Measurements from ENCODE around the gene HIF1A.
"Not testable (repeated sequence)": the region's sequence is repeated elsewhere in the genome, so short reads cannot be mapped to it uniquely, and the experiment has no call there.

Gene HIF1A

DNA sequence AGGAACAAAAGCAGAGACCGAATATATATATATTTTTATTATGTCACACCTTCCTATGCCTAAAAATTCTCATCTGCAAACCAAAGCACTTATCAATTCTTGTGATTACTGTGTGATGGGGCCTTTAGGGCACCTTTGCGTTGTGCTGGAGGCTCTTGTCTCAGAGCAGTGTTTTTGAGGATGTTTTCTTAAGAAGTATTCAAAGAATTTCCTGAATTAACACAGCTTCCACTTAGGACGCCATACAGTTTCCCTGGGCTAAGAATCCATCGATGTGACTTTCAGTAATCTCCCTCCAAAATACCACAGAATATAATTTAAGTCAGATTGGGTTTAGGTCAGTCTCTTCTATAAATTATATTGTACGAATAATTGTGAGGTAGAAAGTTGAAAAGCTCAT is 22.0 kb upstream of the HIF1A start:
- no peak for DNase-seq (ENCODE audit: low read depth, low spot score)

DNA sequence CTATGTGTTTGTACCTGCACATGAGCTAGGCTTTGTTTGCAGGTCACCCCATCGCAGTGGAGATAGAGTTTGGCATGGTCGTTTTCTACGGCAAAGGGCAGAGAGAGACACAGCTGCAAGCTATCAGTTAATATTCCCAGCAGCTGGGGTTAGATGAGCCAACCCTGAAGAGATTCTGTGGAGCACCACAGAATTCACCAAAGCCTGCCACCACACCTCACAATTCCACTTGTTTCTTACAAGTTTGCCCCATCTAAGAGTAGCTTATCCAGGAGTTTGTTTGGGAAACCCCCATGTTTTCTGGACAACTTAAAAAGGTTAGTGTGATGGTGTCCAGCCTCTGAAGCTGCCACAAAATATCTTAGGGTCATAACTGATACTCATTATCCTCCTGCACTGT is 20.0 kb upstream of the HIF1A start:
- no peak for DNase-seq (ENCODE audit: low read depth, low spot score)

DNA sequence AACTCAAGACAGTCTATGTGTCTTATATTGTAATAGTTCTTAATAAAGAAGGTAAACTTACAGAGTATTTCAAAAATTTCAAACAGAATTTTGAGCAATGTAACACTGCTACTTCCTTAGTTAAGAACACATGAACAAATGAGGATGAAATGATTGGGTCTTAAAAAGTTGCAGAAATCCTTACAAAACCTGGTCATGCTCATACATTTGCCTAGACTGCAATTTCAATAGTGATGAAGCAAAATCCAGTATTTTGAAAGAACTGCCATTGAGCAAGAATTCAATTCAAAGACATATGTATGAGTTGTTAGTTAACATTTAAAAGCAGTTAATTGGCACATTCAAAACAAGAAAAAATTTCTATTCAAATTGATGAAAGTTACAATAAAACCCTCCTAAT is 17.8 kb upstream of the HIF1A start:
- no peak for DNase-seq (ENCODE audit: low read depth, low spot score)

- DNase-seq (ENCODE audit: low read depth, low spot score) = peak; percentile 79
These were observed 16.3 kb upstream of the HIF1A start for GRCh38 chr14:61678975-61679374.

- no peak for DNase-seq (ENCODE audit: low read depth, low spot score)
These were observed 13.9 kb upstream of the HIF1A start for GRCh38 chr14:61681413-61681812.

- DNase-seq (ENCODE audit: low read depth, low spot score) = no peak
These were observed 12.2 kb upstream of the HIF1A start for GRCh38 chr14:61683108-61683507.

DNA sequence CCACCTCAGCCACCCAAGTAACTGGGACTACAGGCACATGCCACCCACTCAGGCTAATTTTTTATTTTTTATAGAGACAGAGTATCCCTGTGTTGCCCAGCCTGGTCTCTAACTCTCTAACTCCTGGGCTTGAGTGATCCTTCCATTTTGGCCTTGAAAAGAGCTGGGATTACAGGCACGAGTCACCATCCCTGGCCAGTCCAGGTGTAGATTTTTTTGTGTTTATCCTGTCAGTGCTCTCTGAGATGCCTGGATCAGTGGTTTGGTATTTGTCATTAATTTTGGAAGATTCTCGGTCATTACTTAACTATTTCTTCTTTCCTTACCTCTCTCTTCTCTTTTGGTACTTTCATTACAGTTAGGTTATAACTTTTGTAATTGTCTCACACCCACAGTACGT is 5.3 kb upstream of the HIF1A start:
- no peak for DNase-seq (ENCODE audit: low read depth, low spot score)

DNA sequence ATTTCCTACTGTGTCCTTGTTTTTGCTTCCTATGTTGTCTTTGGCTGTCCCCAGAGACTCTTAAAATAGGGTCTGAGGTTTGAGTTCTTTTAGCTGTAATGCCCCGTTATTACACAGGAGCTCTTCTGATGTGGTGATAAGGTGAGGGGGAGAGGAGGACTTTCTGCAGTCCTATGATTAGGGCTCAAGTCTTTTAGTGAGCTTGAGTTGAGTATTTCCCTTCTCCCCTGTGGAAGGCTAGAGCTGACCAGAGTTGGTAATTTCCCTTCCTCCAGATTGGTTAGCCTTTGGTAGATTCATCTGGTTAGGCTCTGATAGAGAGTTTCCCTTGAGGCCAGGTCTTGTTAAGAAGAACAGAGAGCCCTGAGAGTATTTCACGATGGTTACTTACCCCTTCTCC is 4.3 kb upstream of the HIF1A start:
- DNase-seq (ENCODE audit: low read depth, low spot score) = no peak

GRCh38 chr14:61691495-61691894 is 3.8 kb upstream of the HIF1A start:
- no peak for DNase-seq (ENCODE audit: low read depth, low spot score)

- no peak for DNase-seq (ENCODE audit: low read depth, low spot score)
These were observed 1.3 kb upstream of the HIF1A start for GRCh38 chr14:61694039-61694438.

DNA sequence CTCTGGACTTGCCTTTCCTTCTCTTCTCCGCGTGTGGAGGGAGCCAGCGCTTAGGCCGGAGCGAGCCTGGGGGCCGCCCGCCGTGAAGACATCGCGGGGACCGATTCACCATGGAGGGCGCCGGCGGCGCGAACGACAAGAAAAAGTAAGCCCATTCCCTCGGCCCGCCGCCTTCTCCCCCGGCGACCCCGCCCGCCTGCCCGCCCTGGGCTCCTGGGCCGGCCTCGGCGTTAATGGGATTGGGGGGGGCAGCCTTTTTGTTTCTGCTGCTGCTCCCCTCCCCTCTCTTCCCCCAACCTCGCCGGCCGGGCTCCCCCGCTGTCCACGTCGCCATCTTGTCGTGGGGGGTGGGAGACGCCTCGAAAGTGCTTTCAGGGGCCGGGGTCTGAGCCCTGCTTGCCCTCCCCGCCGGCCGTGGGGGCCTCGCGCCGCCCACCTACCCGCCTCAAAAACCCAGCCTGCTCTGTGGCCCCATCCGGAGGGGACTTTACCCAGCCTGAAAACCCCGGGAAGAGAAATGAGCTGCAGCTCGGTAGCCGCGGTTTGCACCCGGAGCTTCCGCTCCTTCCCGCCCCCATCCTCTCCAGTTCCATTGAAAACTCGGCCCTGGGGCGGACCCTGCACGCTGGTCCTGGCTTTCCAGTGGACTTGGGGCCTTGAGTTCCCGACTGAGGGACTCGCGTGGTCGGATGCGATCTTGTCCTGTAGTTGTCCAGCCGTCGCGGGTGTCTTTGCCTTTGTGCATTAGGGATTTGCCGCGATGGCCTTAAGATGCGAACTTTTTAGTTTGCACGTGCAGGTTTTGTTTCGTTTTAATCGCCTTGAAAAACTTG is 598 bp downstream of the HIF1A start:
- peak; percentile 71 for DNase-seq (ENCODE audit: low read depth, low spot score)

GRCh38 chr14:61696753-61697318 is 1.5 kb downstream of the HIF1A start:
- no peak for DNase-seq (ENCODE audit: low read depth, low spot score)

- no peak for DNase-seq (ENCODE audit: low read depth, low spot score)
These were observed 3.1 kb downstream of the HIF1A start for GRCh38 chr14:61698206-61698980.

DNA sequence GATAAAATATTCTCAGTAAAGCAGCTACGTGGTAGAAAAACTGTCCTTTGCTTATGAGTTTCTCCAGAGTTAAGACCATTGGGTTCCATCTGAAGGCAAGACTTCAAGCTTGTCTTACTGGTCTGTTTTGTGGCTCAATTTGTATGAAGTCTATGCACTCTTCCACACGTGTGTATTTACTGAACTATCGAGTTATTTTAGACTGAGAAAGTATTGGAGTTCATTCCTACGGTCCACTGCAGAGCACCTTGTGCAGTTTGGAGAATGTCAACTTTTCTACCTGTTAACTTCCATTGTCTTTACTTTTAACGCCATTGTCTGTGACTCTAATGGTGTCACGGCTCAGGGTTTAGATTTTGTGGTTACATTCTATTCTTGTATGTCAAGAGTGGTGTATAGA is 3.7 kb downstream of the HIF1A start:
- DNase-seq (ENCODE audit: low read depth, low spot score) = no peak

DNA sequence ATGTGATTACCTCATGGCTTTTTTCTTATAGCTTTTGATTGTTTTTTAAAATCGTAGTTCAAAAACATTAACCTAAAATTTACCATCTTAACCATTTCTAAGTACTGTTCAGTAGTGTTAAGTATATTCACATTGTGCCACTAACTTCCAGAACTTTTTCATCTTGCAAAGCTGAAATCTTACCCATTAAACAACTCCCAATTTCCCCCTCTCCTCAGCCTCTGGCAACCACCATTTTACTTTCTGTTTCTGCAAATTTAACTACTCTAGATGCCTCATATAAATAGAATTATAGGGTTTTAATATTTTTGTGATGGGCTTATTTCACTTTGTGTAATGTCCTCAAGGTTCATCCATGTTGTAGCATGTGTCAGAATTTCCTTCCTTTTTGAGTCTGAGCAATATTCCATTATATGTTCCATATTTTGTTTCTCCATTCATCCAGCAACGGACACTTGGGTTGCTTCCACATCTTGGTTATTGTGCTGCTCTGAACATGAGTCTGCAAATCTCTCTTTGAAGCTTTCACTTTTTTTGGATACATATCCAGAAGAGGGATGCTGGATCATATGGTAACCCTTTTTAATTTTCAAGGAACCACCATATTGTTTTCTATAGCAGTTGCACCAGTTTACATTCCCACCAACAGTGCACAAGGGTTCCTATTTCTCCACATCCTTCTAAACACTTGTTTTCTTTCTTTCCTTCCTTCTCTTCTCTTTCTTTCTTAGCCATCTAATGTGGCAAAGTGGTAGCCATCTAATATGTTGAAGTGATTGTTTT is 5.0 kb downstream of the HIF1A start:
- DNase-seq (ENCODE audit: low read depth, low spot score) = no peak

DNA sequence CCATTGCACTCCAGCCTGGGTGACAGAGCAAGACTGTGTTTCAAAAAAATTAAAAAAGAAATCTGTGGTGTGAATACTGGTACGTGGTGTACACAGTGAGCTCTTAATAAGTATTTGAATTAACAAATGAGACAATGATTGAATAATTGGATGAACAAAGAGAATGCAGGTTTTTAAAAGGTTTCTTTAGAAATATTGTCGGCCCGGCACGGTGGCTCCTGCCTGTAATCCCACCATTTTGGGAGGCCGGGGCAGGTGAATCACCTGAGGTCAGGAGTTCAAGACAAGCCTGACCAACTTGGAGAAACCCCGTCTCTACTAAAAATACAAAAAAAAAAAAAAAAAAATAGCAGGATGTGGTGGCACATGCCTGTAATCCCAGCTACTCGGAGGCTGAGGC is 6.6 kb downstream of the HIF1A start:
- DNase-seq (ENCODE audit: low read depth, low spot score) = no peak

DNA sequence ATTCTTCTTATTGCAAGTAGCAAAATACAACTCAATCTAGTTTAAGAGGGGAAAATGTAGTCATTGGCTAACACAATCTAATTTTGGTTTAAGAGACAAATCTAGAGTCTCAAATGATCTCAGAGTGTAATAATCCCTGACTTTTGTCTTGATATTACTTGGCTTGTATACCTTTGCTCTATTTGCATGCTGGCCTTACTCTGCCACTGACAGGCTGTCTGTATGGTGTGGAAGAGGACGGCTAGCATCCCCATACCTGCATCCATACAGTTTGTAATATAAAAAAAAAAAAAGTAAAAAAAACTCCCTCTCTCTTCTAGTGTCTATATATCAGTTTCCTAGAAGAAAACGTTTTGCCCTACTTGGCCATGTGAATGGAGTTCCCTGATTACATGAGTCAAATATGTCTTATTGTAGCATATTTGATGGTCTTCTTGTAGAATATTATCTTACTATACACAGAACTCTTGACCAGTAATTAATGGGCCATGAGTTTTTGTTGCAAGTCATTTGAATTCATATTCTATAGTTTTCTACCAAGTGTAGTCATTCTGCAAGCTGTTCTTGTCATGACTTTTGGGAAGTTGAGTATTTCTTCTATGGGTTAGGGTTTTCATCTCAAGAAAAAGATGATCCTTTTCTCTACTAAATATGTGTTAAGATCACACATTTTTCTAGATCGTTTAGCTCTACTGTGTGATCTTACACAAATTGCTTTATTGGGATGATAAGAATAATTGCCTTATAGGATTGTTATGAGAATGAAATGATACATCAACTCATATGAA is 8.2 kb downstream of the HIF1A start:
- DNase-seq (ENCODE audit: low read depth, low spot score) = no peak

DNA sequence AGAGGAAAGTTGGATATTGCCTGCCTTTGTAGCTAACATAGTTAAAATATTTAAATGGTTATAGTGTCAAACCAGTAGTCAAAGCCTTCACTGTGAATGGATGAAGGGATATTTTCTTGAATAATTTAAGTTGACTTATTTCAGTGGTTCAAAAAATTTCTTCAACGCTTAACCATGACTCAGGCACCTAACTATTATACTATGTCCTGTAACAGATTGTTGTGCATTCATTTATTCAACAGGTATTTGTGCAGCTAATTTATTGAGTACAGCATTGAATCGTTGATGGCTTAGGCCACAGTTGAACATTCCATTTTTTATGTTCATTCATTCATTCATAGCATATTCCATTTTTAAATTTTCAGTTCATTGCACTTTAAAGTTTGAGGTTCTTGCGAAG is 9.2 kb downstream of the HIF1A start:
- DNase-seq (ENCODE audit: low read depth, low spot score) = peak; percentile 39

- no peak for DNase-seq (ENCODE audit: low read depth, low spot score)
These were observed 9.7 kb downstream of the HIF1A start for GRCh38 chr14:61705017-61705416.

DNA sequence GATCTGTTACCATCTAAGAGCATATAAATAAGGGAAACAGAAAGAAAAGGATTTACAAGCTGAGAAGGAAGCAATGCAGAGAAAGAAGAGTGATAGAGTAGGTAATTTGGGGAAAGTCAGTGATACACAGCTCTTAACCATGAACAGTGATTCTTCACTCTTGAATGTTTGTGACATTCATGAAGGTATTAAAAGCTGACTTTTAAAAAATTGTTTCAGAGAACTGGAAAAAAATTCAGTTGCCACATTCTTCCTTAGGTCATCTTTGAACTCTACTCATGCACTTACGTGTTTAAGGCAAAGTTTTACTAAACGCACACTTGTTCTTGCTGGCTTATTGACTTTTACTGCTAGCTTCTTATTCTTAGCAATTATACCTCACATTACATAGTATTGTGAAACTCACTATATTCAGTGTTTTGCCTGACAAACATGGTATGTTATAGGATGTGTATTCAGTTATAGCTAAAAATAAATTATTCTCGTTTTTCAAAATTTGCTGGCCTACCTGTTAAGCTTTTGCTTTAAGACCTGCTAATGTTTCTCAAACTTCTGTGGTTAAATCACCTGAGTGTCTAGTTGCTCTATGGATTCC is 10.9 kb downstream of the HIF1A start:
- DNase-seq (ENCODE audit: low read depth, low spot score) = no peak

GRCh38 chr14:61707774-61708173 is 12.5 kb downstream of the HIF1A start:
- not testable (repeated sequence) for DNase-seq (ENCODE audit: low read depth, low spot score)
